GM10248 (cell line): ENCODE measurements around the gene PARD3B.

Experiments
- CTCF ChIA-PET: fragments of 300-600 bp; sonication (Branson Sonifier 250); formaldehyde crosslinking; extraction: SDS; loops from one replicate; lab custom pipeline; 2021; ENCODE audit warnings: antibody characterized with exemption; lab: Yijun Ruan, JAX
- POLR2A ChIA-PET: fragments of 350-650 bp; sonication (Branson Sonifier 250); formaldehyde crosslinking; extraction: SDS; loops from one replicate; lab custom pipeline; 2020; ENCODE audit warnings: antibody characterized with exemption; lab: Yijun Ruan, JAX
- DNase-seq: peaks from one replicate; pipeline ENCODE4 v3.0.0; 2012; ENCODE audit errors: extremely low spot score
- CTCF ChIP-seq: IDR thresholded peaks from 2 replicates; pipeline ENCODE4 v1.5.1; 2012; ENCODE audit warnings: mild to moderate bottlenecking, low read depth; ENCODE audit errors: extremely low read depth, missing control alignments, control extremely low read depth

PARD3B gene

DNA sequence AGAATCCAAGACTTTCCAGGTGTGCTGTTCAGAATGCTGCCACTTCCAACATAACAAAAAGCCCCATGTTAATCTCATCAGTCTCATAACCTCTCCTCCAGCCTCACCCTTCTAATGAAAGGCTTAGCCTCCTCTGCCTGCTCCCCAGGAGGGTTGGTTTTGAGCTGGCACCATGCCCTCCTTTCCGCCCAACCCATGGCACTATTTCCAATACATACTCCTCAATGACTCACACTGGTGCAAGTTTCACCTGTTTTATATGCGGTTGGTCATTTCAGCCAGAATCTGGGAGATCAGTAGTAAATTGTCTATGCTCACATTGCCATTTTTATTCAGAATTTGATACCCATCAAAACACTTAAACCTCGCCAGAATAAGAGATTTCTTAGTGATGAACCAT, 979.4 kb downstream of the PARD3B start:
- TF ChIP-seq CTCF, result no peak
- ChIA-PET POLR2A (no interaction called here), CTCF (no interaction called here)
- DNase-seq, result no peak

DNA sequence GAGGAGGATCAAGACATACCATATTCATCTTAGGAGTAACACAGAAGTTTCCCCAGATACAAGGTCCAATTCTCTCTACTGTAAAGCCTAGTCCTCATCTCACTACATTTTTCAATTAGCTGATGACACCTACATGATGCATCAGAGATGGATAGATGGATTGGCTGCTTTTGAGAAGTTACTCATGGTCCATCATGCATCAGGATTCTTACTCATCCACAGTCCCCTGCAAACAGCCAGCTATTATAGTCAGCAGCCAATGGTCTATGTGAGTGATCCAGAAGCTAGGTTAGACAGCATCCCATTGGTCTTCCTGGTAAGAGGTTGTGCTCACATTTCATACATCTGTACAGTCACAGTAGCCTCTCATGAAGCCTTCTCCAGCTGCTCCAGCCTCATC, 982.5 kb downstream of the PARD3B start:
- DNase-seq, result no peak
- CTCF ChIA-PET, result no interaction called here
- no peak for TF ChIP-seq CTCF
- POLR2A ChIA-PET, result no interaction called here

- no peak for DNase-seq
- ChIA-PET CTCF (no interaction called here), POLR2A (no interaction called here)
- no peak for TF ChIP-seq CTCF
These were observed 985.8 kb downstream of the PARD3B start for GRCh38 chr2:205531072-205531471.

GRCh38 chr2:205531489-205532148, 986.3 kb downstream of the PARD3B start:
- POLR2A ChIA-PET, result no interaction called here
- no peak for TF ChIP-seq CTCF
- DNase-seq, result no peak
- CTCF ChIA-PET, result no interaction called here

- TF ChIP-seq CTCF, result no peak
- ChIA-PET POLR2A (no interaction called here), CTCF (no interaction called here)
- no peak for DNase-seq
These were observed 989.7 kb downstream of the PARD3B start for GRCh38 chr2:205535001-205535400.

GRCh38 chr2:205539603-205540002, 994.3 kb downstream of the PARD3B start:
- ChIA-PET CTCF (no interaction called here), POLR2A (no interaction called here)
- no peak for DNase-seq
- no peak for TF ChIP-seq CTCF
